ENCODE measurements around the gene ASS1.

Gene ASS1

DNA sequence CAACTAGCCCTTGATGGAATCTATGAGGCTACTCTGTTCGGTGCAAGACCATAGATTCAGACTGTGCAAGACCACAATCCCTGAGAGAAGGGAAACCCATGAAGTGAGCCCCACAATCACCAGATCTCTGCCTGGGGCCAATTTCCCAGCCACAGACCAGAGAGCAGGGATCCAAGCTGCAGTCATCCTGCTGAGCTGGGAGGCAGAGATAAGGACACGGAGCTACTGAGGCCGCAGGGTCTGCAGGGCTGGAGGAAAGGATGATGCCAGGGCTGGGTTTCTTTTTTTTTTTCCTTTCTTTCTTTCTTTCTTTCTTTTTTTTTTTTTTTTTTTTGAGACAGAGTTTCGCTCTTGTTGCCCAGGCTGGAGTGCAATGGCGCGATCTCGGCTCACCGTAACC, 86.9 kb downstream of the ASS1 start:
- H3K27ac ChIP-seq: no peak overlapping the region
- TF ChIP-seq, protein P1, sequence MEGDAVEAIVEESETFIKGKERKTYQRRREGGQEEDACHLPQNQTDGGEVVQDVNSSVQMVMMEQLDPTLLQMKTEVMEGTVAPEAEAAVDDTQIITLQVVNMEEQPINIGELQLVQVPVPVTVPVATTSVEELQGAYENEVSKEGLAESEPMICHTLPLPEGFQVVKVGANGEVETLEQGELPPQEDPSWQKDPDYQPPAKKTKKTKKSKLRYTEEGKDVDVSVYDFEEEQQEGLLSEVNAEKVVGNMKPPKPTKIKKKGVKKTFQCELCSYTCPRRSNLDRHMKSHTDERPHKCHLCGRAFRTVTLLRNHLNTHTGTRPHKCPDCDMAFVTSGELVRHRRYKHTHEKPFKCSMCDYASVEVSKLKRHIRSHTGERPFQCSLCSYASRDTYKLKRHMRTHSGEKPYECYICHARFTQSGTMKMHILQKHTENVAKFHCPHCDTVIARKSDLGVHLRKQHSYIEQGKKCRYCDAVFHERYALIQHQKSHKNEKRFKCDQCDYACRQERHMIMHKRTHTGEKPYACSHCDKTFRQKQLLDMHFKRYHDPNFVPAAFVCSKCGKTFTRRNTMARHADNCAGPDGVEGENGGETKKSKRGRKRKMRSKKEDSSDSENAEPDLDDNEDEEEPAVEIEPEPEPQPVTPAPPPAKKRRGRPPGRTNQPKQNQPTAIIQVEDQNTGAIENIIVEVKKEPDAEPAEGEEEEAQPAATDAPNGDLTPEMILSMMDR (conservative IDR thresholded peaks at IDR 0.05): no peak

DNA sequence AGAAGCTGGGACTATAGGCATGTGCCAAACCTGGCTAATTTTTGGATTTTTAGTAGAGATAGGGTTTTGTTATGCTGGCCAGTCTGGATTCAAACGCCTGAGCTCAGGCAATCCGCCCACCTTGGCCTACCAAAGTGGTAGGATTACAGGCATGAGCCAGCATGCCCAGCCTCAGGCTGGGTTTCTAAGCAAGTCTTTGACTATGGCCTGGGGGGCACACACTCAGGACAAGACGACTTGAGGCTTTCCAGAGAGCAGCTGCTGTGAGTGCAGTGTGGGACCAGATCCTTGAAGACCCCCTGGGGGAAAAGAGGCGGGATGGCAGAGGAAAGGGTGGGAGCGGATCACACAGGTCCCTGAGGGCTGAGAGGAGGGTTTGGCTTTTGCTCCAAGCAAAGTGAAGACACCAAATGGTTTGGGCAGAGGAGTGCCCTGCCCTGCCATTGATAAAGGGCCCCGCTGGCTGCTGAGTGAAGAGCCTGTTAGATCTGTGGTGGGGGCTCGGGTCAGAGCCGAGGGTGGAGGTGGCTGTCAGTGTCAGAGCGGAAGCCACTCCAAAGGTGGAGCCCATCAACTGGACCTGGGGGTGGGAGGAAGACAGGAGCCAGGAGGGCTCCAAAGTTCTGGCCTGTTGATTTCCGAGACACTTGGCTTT, 87.8 kb downstream of the ASS1 start:
- no peak overlapping the region for H3K27ac ChIP-seq
- TF ChIP-seq, protein P1 (conservative IDR thresholded peaks at IDR 0.05): no peak

DNA sequence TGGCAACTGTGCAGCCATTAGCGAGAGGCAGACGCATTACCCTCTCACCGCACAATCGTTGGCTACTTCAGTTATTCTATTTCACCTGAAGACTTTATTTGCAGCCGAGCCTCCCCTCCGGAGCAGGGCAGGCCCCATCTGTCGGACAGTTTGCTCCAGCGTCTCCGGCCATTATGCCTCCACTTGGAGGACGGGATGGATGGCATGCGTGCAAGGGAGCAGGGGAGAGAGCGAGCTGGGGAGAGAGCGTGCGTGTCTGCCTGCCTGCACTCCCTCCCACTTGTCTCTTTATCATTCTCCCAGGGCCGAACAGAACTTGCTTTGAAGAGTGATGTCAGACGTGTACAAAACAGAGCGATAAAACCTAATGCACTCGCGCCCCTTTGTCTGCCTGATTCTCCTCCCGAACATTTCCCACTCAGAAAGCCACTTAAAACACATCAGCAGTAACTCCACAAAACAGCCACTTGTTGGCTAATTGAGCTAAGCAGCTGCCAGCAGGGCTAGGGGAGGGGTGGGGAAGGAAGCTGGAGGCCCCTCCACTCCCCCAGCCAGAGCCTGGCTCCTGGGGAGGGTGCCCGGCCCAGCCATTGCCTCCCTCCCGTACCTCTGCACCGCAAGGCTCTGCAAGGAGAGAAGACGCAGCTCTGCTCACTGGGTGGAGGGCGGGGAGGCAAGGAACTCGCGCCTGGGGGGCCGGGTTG, 91.2 kb downstream of the ASS1 start:
- H3K27ac ChIP-seq: peak overlapping the region; percentile 27; the same call in 1 of the 2 replicates
- TF ChIP-seq, protein P1 (conservative IDR thresholded peaks at IDR 0.05): no peak

DNA sequence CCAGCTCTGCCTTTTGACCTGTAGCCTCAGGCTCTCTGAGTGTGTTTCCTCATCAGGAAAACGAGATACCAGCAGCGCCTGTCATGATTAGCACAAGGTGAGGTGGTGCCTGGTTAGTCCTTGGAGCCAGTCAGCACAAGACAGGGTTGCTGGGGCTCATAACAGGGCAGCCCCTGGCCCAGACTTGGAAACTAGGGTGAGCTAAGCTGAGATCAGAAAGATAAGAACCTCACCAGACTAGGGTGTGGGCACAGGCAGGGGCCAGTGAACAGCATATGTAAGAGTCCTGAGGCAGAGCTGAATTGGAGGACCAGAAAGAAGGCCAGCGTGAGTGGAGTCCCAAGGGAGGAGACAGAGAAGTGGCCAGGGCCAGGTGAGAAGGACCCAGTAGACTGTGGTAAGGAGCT, 91.9 kb downstream of the ASS1 start:
- no peak overlapping the region for H3K27ac ChIP-seq
- TF ChIP-seq, protein P1 (conservative IDR thresholded peaks at IDR 0.05): no peak

DNA sequence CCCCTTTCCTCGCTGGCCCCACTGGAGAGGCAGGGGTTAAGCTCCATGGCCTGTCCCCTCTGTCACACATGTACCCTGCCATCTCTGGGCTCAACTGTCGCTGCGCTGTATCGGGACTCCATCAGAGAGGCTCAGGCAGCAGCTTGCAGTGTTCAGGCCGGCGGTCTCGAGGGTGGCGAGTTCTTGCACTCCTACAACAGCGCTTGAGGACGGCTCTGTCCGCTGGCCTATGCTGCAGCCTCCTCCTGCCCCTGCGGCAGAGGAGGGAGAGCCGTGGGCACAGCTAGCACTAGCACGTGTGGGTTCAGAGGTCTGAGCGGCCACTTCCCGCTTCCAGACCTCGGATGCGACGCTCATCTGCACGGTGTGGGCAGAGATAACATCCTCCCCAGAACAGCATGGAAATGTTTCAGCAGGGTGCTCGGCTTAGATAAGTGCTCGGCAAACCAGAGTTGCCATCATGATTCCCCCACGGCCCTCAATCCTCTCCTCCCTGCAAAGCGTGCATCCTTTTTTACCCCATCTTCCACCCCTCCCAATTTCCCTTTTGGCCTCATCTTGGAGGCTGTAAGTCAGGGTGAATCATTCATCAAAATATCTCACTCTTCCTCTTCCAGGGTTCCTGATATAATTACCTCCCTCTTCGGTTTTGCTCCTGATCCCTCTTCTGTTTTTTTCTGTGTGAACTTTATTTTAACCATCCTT, 92.7 kb downstream of the ASS1 start:
- H3K27ac ChIP-seq: no peak overlapping the region
- TF ChIP-seq, protein P1 (conservative IDR thresholded peaks at IDR 0.05): no peak

DNA sequence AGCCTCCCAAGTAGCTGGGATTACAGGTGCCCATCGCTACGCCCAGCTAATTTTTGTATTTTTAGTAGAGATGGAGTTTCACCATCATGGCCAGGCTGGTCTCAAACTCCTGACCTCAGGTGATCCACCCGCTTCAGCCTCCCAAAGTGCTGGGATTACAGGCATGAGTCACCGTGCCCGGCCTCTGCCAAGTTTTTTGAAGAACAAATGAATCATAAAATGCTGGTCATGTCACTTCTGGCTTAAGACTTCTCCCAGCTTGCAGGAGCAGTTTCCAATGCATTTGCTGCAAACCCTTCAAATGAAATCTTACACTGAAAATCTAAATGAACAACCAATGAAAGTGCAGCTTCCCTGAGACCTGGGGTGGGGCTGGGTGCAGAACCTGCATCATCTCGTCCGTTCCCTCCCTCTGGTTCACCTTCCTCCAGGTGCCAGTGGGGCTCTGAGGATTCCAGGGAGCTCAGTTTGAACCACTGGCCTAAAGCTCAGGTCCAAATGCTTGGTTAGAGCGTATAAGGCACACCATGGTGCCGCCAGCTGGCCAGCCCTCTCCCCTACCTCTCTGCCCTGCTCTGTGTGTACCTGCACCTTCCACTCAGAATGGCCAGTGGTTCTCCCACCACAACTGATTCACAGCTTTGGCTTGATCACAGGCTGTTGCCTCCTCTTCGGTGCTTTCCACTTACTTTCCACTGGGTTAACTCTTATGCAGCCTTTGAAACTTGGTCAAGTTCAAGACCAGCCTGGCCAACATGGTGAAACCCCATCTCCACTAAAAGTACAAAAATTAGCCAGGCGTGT, 94.9 kb downstream of the ASS1 start:
- TF ChIP-seq, protein P1 (conservative IDR thresholded peaks at IDR 0.05): no peak
- no peak overlapping the region for H3K27ac ChIP-seq

DNA sequence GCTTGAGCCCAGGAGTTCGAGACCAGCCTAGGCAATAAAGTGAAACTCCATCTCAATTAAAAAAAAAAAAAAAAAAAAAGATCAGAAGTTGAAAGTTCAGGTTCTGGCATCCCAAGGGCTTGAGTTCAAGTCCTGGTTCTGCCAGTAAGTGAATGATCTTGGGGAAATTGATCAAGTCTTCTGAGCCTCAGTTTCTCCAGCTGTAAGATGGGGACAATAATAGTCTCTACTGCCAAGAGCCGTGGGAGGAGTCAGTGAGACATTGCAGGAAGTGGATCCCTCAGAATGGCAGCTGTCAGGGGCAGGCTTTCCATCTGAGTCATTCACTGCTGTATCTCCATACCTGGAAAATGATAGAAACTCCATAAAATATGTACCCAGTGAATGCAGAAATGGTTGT, 96.8 kb downstream of the ASS1 start:
- TF ChIP-seq, protein P1 (conservative IDR thresholded peaks at IDR 0.05): no peak

More for the DNA sequence above, 96.8 kb downstream of the ASS1 start:
- H3K27ac ChIP-seq: no peak overlapping the region

Data from VCaP (cell line).